HG03025 (cell line): ENCODE results near the gene QDPR.

Experiments
- ATAC-seq: cut with Tn5 transposase; IDR thresholded peaks from one replicate; pipeline ENCODE4 v1.9.1; 2021; ENCODE audit warnings: mild to moderate bottlenecking, moderate library complexity; ENCODE audit not compliant: unreplicated experiment, low FRiP score

QDPR gene

DNA sequence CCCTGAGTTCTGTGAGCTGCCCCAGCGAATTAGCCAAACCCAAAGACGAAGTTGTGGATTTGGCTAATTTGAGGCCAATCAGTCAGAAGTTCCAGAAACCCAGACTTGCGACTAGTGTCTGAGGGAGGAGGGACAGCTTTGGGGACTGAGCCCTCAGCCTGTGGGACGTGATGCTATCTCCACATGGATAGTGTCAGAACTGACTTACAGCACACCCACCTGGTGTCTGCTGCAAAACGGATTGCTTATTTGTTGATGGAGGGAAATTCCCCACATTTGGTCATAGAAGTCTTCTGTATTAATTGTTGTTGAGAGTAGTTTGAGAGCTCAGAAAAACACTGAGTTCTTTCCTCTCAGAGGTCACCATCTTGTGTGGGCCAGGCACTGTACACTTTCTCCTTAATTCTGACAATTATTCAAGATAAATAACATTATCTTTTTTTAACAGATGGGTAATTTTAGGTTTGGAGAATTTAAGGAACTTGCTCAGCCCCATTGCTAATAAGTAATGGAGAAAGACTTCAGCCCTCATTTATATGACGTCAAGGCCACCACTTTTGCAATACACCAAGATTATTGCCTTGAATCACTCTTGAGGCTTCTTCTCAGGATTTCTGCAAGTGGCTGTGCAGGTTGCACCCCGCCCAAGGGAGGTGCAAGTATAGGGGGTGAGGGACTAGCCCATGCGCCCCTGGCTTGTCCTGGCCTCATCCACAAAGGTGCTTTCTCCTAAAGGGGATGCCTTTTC is 19.8 kb upstream of the QDPR start:
- no peak for ATAC-seq

DNA sequence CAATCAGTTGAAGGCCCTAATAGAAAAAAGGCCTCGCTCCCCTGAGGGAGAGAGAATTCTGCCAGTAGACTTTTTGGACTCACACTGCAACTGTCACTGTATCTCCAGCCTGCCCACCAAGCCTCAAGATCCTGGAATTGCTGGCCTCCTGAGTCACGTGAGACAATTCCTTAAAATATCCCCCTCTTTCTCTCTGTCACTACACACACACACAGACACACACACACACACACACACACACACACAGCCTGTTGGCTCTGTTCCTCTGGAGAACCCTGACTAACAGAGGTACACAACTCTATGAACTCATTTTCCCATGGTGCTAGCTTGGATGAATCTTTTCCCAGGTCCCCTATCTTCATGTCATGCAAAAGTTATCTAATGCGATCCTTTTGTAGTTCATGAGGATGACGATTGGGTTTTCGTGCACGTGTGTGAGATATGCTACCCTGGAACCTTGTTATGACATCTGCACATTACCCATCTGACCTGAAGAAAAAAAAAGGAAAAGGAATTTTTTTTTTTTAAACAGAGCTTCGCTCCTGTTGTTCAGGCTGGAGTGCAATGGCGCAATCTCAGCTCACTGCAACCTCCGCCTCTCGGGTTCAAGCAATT is 16.8 kb upstream of the QDPR start:
- ATAC-seq, result no peak

DNA sequence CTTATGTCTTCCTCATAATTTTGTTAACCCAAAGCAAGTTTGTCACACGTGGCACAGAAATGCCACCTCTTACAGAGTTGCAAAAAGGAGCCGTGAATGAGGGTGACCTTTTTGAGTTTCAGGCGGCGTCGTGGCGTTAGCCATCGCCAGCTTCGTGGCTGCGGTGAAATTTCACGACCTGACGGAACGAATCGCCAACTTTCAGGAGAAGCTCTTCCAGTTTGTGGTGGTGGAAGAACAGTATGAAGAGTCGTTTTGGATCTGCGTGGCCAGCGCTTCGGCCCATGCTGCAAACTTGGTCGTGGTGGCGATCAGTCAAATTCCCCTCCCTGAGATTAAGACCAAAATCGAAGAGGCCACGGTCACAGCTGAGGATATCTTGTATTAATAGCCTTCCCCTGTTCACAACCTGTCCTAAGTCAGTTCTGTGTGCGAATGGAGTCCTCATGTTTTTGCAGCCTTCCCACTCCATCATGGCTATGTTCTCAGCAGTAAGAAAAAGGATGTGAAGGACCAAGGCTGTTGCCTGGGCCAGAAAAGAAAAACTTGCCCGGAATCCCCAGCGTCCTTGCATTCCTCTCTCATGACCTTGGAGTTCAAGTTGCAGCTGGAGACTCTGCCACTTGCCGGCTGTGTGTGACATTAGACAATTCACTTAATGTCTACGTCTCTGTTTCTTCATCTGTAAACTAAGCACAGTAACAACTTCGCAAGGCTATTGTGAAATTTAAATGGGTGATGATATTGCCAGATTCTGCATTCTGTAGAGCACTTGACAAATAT is 15.0 kb upstream of the QDPR start:
- no peak for ATAC-seq

DNA sequence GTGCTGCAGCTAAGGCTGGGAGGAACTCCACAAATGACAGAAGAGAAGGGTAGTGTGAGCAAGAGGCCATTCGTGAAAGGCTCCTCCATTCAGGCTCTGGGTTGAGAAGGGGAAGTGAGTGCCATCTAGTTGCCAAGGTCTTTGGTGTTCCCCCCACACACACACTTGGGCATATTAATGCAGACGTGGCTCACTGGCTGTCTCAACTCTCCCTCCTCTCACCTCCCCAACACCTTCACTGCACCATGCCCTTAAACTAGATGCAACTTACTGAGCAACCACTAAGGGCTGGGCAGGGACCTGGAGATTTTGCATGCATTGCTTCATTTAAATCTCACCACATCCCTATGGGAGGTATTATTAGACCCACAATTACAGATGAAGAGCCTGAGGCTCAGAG is 11.8 kb upstream of the QDPR start:
- ATAC-seq, result no peak

DNA sequence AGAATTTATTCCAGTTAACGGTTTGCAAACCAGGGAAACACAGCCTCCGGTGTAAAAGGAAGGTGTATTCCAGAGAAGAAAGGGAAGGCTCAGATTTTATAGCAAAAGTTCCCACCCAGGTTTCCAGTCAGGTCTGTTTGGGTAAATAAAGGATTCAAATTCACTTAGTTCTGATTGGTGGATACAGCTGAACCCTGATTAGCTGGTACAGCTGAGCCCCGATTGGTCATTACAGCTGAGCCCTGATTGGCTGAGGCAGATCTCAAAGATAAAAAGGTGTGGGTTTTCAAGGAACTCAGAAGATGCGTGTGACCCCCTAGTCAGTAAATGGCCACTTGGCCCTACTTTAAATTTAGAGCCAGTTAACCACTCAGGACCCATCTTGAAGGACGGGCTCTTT is 9.7 kb upstream of the QDPR start:
- ATAC-seq, result no peak

DNA sequence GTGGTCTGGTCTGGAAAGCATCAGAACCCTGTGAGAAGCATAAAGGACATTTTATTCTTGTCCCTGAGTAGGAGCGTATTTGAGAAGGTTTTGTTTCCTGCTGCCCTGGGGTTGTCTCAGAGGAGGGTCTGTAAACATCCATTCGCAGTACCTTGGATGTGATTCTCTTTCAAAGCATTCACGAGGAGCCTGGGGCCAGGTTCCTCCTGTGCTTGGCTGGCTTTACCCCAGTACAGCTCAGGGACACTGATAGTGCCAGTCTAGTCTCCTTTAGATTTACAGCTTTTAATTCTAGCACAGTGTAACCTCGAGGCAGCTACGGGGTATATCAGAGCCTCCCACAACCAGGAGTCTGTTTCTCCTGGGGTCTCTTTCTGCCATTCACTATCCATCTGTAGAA is 5.8 kb upstream of the QDPR start:
- ATAC-seq, result no peak

DNA sequence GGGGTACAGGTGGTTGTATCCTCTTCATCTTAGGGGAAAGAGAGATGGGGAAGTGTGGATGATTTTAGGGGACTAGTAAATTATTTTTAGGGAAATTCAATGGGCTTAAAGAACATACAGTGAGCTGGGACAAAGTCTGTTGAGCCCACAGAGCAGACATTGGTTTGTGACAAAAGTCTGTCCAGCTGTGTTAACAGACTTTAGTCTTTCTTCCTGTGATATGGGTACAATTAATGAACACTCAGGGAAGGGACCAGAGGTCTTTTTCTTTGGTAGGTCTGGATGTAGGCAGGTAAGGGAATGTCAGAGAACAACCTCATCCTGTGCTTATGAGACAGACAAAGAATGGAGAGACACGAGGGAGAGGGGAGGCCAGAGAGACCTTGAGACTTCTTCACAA is 5.1 kb upstream of the QDPR start:
- ATAC-seq, result no peak

DNA sequence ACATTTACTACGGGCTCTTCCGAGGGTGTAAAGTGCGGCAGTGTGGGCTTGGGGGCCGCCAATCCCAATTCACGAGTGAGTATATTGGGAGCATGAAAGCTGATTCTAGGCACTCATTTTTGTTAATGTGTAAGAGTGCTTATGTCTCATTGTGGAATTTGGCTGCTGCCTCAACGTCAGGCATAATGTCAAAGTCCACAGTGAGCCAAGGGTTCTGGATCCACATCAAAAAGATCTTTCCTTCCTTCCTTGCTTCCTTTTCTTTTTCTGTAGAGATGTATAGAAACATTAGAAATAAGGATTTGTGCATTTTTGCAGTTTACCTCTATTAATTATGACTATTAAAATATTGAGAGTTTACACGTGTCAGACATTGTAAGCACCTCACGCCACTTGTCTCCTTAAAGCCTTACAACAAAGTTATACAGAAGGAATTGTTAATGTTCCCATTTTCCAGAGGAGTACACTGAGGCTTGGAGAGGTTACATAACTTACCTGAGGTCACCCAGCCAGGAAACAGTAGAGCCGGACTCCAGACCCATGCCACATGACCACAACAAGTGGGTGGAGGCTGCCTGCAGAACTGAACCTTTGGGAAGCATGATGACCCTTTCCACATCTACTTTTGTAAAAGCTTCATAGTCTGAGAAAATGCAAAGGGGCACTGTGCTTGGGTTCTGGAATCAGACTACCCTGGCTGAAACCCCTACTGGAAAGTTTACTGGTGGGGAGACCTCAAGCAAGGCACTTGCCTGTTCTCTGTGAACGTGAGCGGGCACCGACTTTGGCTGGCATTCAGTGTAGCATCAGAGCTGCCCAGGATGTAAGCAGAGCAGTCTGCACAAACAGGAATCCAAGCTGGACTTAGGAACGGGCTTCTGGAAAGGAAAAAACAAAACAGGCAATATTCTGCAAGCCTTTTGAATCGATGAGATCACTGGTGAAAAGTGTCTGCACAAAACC is 3.8 kb upstream of the QDPR start:
- ATAC-seq, result no peak

DNA sequence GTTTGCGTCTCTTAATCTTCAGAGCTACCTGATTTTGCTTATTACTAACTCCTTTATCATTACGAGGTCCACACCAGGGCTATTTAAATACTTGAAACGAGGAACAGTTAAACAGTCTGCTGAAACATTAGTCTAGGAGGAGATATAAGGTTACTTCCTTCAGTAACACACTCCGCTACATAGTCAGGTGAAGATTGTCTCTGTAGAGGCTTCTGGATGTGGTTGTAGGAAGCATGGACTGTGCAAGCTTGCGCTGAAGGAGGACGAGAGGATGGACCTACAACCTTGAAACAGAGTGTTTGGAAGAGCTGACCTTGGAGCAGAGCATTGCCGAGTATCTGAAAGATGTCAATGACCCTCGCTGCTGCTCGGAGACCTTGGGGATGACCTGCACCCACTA is 3.0 kb upstream of the QDPR start, which contains the start of gene CLRN2:
TSS of gene CLRN2 (plus strand) at position 301 of the 400 bp plus-strand sequence. CDS start 102 bp downstream, outside the sequence.
- no peak for ATAC-seq

DNA sequence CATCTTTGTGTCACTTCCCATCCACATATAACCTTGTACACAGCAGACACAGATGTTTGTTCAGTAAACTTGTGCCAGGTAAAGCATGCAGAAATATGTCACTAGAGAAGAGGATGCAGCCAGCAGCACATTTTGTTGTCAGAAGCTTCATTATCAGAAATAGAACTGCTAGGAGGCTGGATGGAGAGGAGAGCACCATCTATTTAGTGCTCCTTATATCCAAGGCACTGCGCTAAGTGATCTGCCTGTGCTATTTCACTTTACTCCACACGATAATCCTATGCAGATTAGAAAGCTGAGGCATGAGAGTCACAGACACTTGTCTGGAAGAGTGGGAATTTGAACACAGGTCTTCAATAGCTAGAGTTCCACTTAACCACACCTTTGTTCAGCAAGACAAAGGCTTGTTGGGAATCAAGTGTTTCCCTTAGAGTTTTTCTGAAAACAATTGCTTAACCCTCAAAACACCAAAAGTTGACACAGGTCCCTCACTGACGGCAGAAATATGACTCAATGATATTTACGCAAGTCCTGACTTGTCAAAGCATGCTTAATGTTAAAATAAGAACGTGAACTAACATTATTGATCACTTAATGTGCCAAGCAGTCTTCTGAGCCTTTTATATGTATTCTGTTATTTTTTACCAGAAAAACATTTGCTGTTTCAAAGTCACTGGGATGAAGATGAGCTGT is 1.2 kb upstream of the QDPR start:
- no peak for ATAC-seq

DNA sequence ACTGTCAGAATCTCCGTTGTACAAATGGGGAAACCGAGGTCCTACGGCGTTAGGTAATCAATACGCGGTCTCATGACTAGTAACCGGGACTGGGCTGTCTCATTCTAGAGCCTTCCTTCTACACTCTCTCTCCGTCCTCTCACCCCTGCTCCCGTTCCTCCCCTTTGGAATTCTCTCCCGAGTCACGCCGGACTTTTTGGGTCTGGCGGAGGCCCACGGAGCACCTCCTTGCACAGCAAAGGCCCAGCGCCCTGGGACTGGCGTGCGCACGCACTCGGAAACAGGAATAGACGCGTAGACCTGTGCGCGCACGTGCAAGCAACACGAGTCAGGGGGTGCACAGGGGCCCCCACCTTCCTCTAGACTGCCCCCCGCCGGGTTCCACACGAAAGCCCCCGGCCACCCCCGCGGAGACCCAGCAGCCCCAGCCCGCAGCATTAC is 361 bp downstream of the QDPR start:
- ATAC-seq, result peak; percentile 57

DNA sequence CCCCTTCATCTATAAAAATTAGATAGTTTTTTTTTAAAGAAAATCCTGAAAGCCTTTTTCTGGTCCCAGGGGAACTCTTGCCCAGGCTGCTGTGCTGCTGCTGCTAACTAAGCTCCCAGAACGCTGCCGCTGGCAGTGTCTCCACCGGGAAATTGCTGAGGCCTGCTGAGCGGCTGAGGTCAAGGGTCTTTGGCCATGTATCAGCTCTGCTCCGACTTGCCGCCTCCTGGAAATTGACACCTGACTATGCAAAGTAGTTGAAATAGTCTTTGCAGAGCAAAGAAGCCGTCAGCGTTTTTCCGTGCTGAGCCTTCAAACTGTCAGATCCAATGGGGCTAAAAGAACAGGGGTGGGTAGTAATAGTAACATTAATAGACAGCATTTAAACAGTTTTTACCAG is 839 bp downstream of the QDPR start:
- ATAC-seq, result no peak

DNA sequence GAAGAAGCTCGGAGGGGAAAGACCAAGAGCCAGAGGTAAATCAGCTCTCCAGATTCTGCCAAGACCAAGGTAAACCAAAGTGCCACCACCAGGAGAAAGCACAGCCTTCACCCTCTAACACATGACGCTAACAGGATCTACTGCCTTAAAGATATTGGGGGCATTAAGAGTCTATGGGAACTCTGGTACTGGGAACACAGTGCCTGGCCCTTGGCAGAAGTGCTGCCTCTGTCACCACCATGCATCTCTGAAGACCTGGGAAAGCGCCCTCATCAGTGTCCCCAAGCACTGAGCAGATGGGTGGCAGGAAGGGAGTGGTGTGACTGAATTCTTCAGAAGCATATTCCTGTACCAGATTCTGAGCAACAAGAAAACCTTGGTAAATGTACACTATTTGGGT is 1.3 kb downstream of the QDPR start:
- no peak for ATAC-seq

DNA sequence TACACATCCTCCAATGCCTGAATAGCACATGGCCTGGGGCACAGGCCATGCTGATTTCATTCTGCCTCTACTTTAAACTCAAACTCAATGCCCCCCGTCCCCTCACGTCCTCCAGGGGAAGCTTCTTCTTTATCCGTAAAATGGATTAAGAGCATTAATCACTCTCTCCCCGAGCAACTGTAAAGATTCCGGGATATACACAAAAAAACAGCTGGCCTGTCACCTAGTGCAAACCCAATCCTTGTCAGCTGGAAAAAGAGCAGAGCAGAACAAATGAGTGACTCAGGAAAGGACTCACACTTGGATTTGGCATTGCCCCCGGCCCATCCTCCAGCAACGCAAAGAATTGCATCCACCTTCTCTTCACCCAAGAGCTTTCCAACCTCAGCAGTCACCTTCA is 7.8 kb downstream of the QDPR start:
- ATAC-seq, result no peak

DNA sequence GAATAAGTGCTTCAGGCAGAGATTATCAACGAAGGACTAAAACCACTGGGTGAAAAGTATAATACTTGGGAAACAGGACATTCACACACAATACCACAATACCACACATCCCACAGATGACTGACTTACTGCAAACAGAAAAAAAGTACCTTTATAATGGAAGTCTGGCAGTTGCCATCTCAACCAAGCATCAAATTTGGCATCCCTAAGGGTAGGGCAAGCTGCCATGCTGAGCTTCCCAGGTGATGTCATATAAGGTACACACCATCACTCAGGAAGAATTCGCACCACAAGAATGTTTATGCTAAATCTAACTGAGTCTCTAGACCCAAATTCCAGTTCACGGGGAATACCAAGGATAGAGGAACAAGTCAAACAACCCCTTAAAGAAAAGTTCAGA is 9.1 kb downstream of the QDPR start:
- ATAC-seq, result no peak

DNA sequence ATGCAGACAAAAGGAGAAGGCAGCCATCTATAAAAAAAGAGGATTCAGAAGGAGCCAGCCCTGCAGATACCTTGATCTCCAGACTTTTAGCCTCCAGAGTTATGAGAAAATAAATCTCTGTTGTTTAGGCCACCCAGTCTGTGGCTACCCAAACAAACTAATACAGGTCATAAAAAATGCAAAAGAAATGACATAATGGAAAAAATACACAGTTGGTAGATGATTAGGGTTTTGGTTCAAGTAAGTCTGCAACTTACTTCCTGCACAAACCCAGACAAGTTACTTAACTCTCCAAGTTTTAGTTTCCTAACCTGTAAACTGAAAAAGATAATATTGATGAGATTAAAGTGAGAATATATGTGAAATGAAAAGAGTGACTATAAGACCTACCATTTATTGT is 11.3 kb downstream of the QDPR start:
- no peak for ATAC-seq

DNA sequence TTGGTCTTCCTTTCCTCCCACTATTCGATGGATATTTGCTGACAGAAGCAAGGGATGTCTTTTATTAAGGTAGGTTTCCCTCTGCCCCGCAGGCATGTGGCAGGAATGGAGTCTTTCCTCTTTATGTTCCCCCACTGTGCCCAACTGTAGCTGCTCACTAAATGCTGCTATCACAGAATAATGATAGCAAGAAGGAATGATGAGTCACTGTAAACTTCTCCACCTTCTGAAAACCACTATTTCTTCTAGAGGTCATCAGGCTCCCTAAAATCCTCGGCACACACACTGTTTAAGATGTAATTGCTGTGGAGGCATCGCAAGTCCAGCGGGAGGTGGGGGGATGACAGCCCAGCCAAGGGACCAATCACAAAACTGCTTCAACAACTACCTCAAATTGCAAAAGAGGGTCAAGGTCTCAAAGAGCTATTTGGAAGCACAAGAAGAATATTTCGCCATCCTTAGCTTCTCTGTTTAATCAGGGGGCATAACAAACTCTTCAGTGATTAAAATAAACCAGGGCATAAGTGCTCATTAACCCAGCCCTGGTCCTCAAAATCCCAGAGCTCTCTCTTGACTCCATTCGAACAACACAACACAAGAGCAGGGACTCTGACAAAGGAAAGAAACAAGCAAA is 13.9 kb downstream of the QDPR start:
- ATAC-seq, result no peak

DNA sequence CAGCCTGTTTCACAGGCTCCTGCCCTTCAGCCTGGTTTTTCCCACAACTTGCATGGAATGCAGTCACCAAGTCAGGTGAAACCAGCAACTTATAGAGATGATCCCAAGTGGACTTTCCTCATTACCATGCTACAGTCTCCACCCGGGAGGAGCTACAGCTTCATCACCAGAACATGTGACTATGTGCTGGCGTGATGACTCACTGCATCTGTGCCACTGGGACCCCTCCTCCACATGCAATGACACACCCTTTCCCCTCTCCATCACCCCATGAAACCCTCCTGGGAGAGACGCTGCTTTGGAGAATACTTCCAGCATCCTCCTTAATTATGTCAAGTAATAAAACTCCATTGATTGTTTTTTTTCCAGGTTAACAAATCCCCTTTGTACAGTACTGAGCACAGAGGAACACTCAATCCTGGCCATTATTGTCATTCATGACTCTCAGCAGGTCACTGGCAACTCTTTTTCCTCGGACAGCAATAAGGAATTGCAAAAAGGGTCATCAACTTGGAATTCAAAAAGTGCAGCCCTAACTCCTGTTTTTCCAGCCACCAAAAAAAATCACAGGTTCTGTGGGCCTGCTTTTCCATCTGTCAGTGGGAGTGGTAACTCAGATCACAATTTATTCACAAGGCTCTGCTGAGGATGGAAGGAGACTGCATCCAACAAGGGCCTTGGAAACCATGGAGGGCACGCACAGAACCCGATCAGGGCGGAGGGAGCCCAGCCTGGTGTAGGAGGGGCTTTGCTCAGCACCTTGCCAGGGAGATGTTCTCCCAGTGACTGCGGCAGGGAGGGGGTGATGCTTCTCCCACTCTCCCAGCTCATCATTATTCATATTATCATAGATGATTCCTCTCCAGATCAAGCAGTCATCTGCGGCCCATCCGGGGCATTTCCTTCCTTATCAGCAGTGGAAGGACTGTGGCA is 17.4 kb downstream of the QDPR start:
- no peak for ATAC-seq
